Skeletal muscle satellite cell (primary cell): ENCODE measurements around the gene C1QL1.

Source experiments
- H3K27me3 ChIP-seq: 2 replicates; pipeline ENCODE4 v1.7.0; 2013; ENCODE audit warnings: low read length; ENCODE audit not compliant: control insufficient read depth, insufficient read depth
- H3K36me3 ChIP-seq: 2 replicates; pipeline ENCODE4 v1.7.0; 2013; ENCODE audit warnings: mild to moderate bottlenecking, control low read depth, low read length; ENCODE audit not compliant: insufficient read depth
- H3K4me1 ChIP-seq: 2 replicates; pipeline ENCODE4 v1.7.0; 2013; ENCODE audit warnings: low read length; ENCODE audit not compliant: control insufficient read depth, insufficient read depth
- H3K4me2 ChIP-seq: 2 replicates; pipeline ENCODE4 v1.7.0; 2013; ENCODE audit warnings: mild to moderate bottlenecking, low read length
- H3K4me3 ChIP-seq: 2 replicates; pipeline ENCODE4 v1.7.0; 2013; ENCODE audit warnings: low read length
- H3K9ac ChIP-seq: 2 replicates; pipeline ENCODE4 v1.7.0; 2013; ENCODE audit warnings: mild to moderate bottlenecking, low read depth, low read length, moderate library complexity
- H3K9me3 ChIP-seq: replicated peaks from 2 replicates; pipeline ENCODE4 v1.7.0; 2013; ENCODE audit warnings: mild to moderate bottlenecking, control low read depth, low read length

Gene C1QL1

DNA sequence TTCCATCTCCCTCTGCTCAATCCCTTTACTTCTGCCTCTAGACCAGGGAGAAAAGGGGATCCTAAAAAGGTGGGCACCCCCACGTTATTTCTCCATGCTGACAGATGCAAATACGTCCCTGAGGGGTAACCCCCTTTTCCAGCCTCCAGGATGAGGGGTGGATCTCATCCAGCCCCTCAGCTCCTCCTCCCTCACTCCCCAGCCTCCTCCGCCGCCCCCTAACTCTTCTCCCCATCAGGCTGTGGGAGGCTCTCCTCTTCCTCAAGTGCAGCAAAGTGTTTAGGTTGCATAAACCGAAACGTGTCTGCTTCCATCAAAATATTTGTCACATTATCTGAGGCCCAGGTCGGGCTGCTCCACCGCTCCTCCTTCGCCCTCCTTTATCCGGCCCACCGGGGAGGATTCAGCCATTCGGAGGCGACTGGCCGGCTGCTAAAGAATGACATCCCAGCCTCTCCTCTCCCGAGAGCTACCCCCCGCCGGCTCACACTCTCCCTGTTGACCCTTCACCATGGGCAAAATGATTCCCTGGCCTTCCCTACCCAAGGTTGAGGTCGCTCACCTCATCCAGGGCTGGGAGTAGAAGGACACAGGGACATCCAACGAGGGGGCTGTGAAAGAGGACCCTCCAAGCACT is 1.2 kb upstream of the C1QL1 start:
- no peak overlapping the region for H3K9ac ChIP-seq
- H3K36me3 ChIP-seq, result no peaks in the 10 kb centered on the region
- no peak overlapping the region for H3K4me2 ChIP-seq
- H3K4me1 ChIP-seq, result peaks cover 43% of the 10 kb centered on the region
- no peak overlapping the region for H3K4me3 ChIP-seq
- H3K27me3 ChIP-seq, result peaks cover 23% of the 10 kb centered on the region
- H3K9me3 ChIP-seq, result no peaks in the 10 kb centered on the region

- H3K4me1 ChIP-seq, result peaks cover 38% of the 10 kb centered on the region
- no peaks in the 10 kb centered on the region for H3K9me3 ChIP-seq
- peaks cover 23% of the 10 kb centered on the region for H3K27me3 ChIP-seq
- peak overlapping the region; percentile 71 for H3K4me2 ChIP-seq
- H3K9ac ChIP-seq, result no peak overlapping the region
- H3K36me3 ChIP-seq, result no peaks in the 10 kb centered on the region
- peak overlapping the region; percentile 41 for H3K4me3 ChIP-seq
These were observed 237 bp downstream of the C1QL1 start for GRCh38 chr17:44967907-44968224.

GRCh38 chr17:44967026-44967906 is 837 bp downstream of the C1QL1 start:
- Histone ChIP-seq H3K4me3 (peak overlapping the region; percentile 41), H3K9ac (no peak overlapping the region), H3K9me3 (no peaks in the 10 kb centered on the region), H3K4me2 (peak overlapping the region; percentile 71), H3K36me3 (no peaks in the 10 kb centered on the region), H3K4me1 (peaks cover 33% of the 10 kb centered on the region), H3K27me3 (peaks cover 23% of the 10 kb centered on the region)

GRCh38 chr17:44966348-44967025 is 1.6 kb downstream of the C1QL1 start:
- peaks cover 23% of the 10 kb centered on the region for H3K27me3 ChIP-seq

DNA sequence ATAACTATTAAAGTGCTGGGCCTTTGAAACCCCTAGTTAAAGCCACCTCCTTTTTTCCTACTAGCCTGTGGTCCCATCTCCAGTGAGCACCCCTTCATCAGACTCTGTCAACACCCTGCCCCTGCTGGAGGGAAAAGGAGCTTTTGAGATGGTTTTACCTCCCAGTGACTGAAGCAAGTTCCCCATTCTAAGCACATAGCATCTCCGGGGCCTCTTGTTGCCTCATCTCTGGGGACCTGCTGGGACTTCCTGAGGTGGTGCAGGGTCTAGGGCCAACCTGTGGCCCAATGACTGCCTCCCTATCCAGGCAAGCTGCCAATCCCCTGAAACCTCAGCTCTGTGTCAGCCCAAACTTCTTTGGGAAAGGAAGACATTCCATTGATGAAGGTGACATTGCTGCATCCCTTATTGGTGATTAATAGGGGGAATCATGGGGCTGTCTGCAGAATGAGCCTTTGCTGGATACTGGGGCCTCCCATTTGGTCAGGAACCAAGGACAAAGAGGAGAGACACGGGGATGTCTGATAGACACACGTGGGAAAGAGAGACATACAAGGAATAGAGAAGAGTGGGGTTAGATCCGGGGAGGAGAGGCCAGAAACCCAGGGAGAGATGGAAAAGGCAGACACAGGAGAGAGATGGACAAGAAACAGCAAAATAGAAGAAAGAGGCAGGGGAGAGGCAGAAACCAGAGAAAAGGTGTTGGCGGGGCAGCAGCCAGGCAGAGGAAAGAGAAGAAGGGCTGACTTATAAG is 2.4 kb downstream of the C1QL1 start:
- Histone ChIP-seq H3K36me3 (no peaks in the 10 kb centered on the region), H3K9me3 (no peaks in the 10 kb centered on the region), H3K4me3 (no peak overlapping the region), H3K27me3 (peaks cover 23% of the 10 kb centered on the region), H3K9ac (no peak overlapping the region), H3K4me1 (peaks cover 34% of the 10 kb centered on the region), H3K4me2 (no peak overlapping the region)

More at GRCh38 chr17:44966348-44967025, 1.6 kb downstream of the C1QL1 start:
- Histone ChIP-seq H3K4me3 (no peak overlapping the region), H3K9me3 (no peaks in the 10 kb centered on the region), H3K4me2 (peak overlapping the region; percentile 71), H3K4me1 (peaks cover 30% of the 10 kb centered on the region), H3K9ac (no peak overlapping the region), H3K36me3 (no peaks in the 10 kb centered on the region)

GRCh38 chr17:44961921-44962350 is 6.2 kb downstream of the C1QL1 start:
- H3K4me2 ChIP-seq, result no peak overlapping the region
- H3K27me3 ChIP-seq, result peaks cover 13% of the 10 kb centered on the region
- peaks cover 25% of the 10 kb centered on the region for H3K4me1 ChIP-seq
- H3K9me3 ChIP-seq, result no peaks in the 10 kb centered on the region
- H3K9ac ChIP-seq, result no peak overlapping the region
- no peak overlapping the region for H3K4me3 ChIP-seq
- no peaks in the 10 kb centered on the region for H3K36me3 ChIP-seq

DNA sequence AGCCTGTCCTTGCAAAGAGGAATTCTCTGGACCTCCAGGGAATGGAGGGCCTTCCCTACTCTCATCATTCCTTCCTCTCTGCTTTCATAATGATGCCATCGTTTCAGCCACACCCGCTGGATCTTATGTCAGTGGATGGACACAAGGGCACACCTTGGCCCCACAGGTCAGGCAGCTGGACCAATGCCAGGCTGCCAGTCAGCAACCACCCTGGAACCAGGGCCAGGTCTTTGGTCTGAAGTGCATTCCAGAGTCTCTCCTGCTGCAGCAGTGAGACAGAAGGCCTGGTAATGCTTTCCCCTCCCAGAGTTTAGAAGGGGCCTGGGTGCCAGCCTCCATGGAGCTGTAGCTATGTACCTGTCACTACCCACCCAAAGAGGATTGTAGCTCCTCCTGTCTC is 7.4 kb downstream of the C1QL1 start:
- Histone ChIP-seq H3K9me3 (no peaks in the 10 kb centered on the region), H3K4me3 (no peak overlapping the region), H3K4me1 (peaks cover 33% of the 10 kb centered on the region), H3K27me3 (peaks cover 2% of the 10 kb centered on the region), H3K4me2 (peak overlapping the region; percentile 9), H3K9ac (no peak overlapping the region), H3K36me3 (no peaks in the 10 kb centered on the region)

DNA sequence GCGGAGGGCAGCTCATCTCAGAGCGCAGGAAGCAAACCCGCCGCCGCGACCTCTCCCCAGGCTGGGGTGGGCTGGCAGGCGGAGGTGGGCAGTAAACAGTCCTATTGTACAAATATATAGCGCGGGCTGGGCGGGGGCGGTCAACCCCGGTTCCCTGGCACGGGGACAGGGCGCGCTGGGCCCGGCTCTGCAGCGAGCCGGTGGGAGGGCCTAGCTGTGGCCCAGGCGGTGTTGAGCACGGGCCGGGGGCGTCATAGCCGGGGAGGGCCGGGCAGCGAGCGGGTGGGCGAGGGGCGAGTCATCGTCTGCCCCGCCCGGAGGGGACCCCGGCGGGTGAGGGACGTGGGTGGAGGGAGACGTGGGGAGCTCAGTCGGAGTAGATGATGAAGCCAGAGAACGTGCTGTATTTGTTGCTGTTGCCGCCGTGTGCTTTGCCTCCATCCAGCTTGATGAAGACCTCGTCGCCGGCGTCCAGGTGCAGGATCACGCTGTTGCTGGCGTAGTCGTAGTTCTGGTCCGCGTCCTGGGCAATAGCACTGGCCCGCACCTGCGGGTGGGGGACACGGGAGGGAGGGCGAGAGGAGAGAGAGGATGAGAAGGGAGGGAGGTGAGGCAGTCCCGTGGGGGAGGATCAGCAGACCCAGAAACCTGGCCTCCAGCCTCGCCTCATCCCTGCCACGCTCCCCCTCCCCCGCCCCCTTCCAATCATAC is 8.1 kb downstream of the C1QL1 start:
- Histone ChIP-seq H3K4me3 (no peak overlapping the region), H3K4me2 (peak overlapping the region; percentile 25), H3K9me3 (no peaks in the 10 kb centered on the region), H3K36me3 (no peaks in the 10 kb centered on the region), H3K9ac (no peak overlapping the region), H3K27me3 (no peaks in the 10 kb centered on the region), H3K4me1 (peaks cover 38% of the 10 kb centered on the region)

GRCh38 chr17:44956998-44957981 is 10.8 kb downstream of the C1QL1 start:
- Histone ChIP-seq H3K4me2 (no peak overlapping the region), H3K9ac (no peak overlapping the region), H3K4me1 (peaks cover 38% of the 10 kb centered on the region), H3K27me3 (no peaks in the 10 kb centered on the region), H3K9me3 (no peaks in the 10 kb centered on the region), H3K36me3 (no peaks in the 10 kb centered on the region), H3K4me3 (no peak overlapping the region)
